HEK293 (cell line): ENCODE measurements around the gene IL25.

Experiments
- CTCF ChIA-PET: fragments of 350-600 bp; formaldehyde crosslinking; extraction: SDS; loops from one replicate; lab custom pipeline; 2021; ENCODE audit warnings: antibody characterized with exemption; lab: Yijun Ruan, JAX
- POLR2A ChIA-PET: fragments of 300-600 bp; formaldehyde crosslinking; extraction: SDS; loops from one replicate; lab custom pipeline; 2020; ENCODE audit warnings: antibody characterized with exemption, inconsistent platforms; lab: Yijun Ruan, JAX
- H3K27ac ChIP-seq: fragments of 200-500 bp; sonication (Bioruptor generic); 2 replicates; pipeline ENCODE4 v1.5.1; 2014; ENCODE audit warnings: low read depth, low read length, control low read depth, inconsistent platforms; ENCODE audit errors: extremely low read depth
- H3K36me3 ChIP-seq, 2 experiments: fragments of 200-500 bp in 1 of 2; sonication (Bioruptor generic) in 1 of 2; 1 replicate in 1 of 2; 2 replicates in 1 of 2; pipeline ENCODE4 v1.5.1; 2014 to 2017; ENCODE audit warnings: inconsistent platforms in 2 of 2, low read length in 2 of 2; ENCODE audit not compliant: control insufficient read depth in 2 of 2, insufficient read depth in 1 of 2
- H3K4me1 ChIP-seq: fragments of 200-500 bp; sonication (Bioruptor generic); 2 replicates; pipeline ENCODE4 v1.5.1; 2014; ENCODE audit warnings: mild to moderate bottlenecking, low read length, inconsistent platforms; ENCODE audit not compliant: control insufficient read depth, insufficient read depth
- H3K4me3 ChIP-seq: 2 replicates; pipeline ENCODE4 v1.5.1; 2011; ENCODE audit warnings: low read depth, mild to moderate bottlenecking, control low read depth, low read length, moderate library complexity
- H3K9me3 ChIP-seq: fragments of 200-500 bp; sonication (Bioruptor generic); 2 replicates; pipeline ENCODE4 v1.5.1; 2014; ENCODE audit warnings: low read depth, low read length, inconsistent platforms; ENCODE audit not compliant: control insufficient read depth, insufficient read depth
- EGR2 ChIP-seq: fragments of 450-650 bp; formaldehyde crosslinking; IDR thresholded peaks from 2 replicates; pipeline ENCODE4 v1.5.1; 2016; ENCODE audit warnings: low read depth, missing biosample characterization, missing genetic modification characterization
- KLF16 ChIP-seq: fragments of 450-650 bp; formaldehyde crosslinking; IDR thresholded peaks from 2 replicates; pipeline ENCODE4 v1.5.1; 2017; ENCODE audit warnings: missing biosample characterization, missing genetic modification characterization
- SP7 ChIP-seq: fragments of 450-650 bp; formaldehyde crosslinking; IDR thresholded peaks from 2 replicates; pipeline ENCODE4 v1.5.1; 2016; ENCODE audit warnings: missing biosample characterization, missing genetic modification characterization
- ZBTB7A ChIP-seq: fragments of 450-650 bp; formaldehyde crosslinking; IDR thresholded peaks from 2 replicates; pipeline ENCODE4 v1.5.1; 2016; ENCODE audit warnings: low read depth, missing biosample characterization, missing genetic modification characterization
- ZBTB8A ChIP-seq: fragments of 450-650 bp; formaldehyde crosslinking; IDR thresholded peaks from 2 replicates; pipeline ENCODE4 v1.5.1; 2016; ENCODE audit warnings: missing biosample characterization, missing genetic modification characterization
- ZNF146 ChIP-seq: fragments of 450-650 bp; formaldehyde crosslinking; IDR thresholded peaks from 2 replicates; pipeline ENCODE4 v1.5.1; 2016; ENCODE audit warnings: missing biosample characterization, missing genetic modification characterization
- ZNF239 ChIP-seq: fragments of 450-650 bp; formaldehyde crosslinking; IDR thresholded peaks from 2 replicates; pipeline ENCODE4 v1.5.1; 2016; ENCODE audit warnings: missing biosample characterization, missing genetic modification characterization
- ZNF354C ChIP-seq: fragments of 450-650 bp; formaldehyde crosslinking; IDR thresholded peaks from 2 replicates; pipeline ENCODE4 v1.5.1; 2016; ENCODE audit warnings: missing biosample characterization, missing genetic modification characterization, low read depth, borderline replicate concordance
- ZNF404 ChIP-seq: fragments of 450-650 bp; formaldehyde crosslinking; IDR thresholded peaks from 2 replicates; pipeline ENCODE4 v1.5.1; 2017; ENCODE audit warnings: missing biosample characterization, missing genetic modification characterization
- ZNF501 ChIP-seq: fragments of 450-650 bp; formaldehyde crosslinking; IDR thresholded peaks from 2 replicates; pipeline ENCODE4 v1.5.1; 2016; ENCODE audit warnings: missing biosample characterization, missing genetic modification characterization
- ZNF664 ChIP-seq: fragments of 450-650 bp; formaldehyde crosslinking; IDR thresholded peaks from 2 replicates; pipeline ENCODE4 v1.5.1; 2016; ENCODE audit warnings: missing biosample characterization, missing genetic modification characterization
- ZNF707 ChIP-seq: fragments of 450-650 bp; formaldehyde crosslinking; IDR thresholded peaks from 2 replicates; pipeline ENCODE4 v1.5.1; 2016; ENCODE audit warnings: missing biosample characterization, missing genetic modification characterization
- ZNF768 ChIP-seq: fragments of 450-650 bp; formaldehyde crosslinking; IDR thresholded peaks from 2 replicates; pipeline ENCODE4 v1.5.1; 2018; ENCODE audit warnings: missing biosample characterization, mild to moderate bottlenecking, missing genetic modification characterization
- ZSCAN23 ChIP-seq: fragments of 450-650 bp; formaldehyde crosslinking; IDR thresholded peaks from 2 replicates; pipeline ENCODE4 v1.5.1; 2016; ENCODE audit warnings: missing biosample characterization, missing genetic modification characterization
- TF ChIP-seq, protein P1 (sequence below): fragments of 450-650 bp; formaldehyde crosslinking; conservative IDR thresholded peaks from 2 replicates; pipeline ENCODE4 v1.5.1; 2016; ENCODE audit warnings: low read depth, missing biosample characterization, missing genetic modification characterization
- TF ChIP-seq, protein P2 (sequence below): fragments of 450-650 bp; formaldehyde crosslinking; IDR thresholded peaks from 2 replicates; pipeline ENCODE4 v1.5.1; 2016; ENCODE audit warnings: missing biosample characterization, missing genetic modification characterization
- TF ChIP-seq, protein P3 (sequence below): fragments of 450-650 bp; formaldehyde crosslinking; IDR thresholded peaks from 2 replicates; pipeline ENCODE4 v1.5.1; 2016; ENCODE audit warnings: missing biosample characterization, missing genetic modification characterization

The IL25 gene

DNA sequence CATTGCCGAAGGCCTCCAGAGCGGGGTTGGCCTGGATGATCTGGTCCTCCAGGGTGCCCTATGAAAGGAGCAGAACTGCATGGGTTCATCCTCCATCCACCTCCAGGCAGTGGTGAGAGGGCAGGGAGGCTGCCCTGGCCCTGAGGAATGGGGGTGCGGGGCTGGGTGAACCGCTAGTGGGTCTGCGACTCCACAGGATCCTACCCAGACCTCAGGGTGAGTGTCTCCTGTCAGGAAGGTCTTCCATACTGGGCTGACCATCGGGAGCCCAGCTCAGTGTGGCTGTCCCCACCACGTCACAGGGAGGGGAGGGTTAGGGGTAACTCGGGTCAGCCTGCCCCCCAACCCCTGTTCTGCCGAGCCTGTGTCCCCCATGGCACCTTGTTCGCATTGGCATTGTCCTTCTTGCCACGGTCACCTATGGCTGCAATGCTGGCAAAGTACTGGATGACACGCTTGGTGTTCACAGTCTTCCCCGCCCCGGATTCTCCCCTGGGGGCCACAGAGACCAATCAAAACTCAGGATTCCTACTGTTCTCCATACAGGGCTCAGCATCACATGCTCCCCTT lies 31.8 kb downstream of the IL25 start:
- H3K9me3 ChIP-seq: no peaks in the 10 kb centered on the region
- CTCF ChIA-PET: no interaction called here
- no peaks in the 10 kb centered on the region for H3K4me1 ChIP-seq
- H3K4me3 ChIP-seq: no peak overlapping the region
- no peak overlapping the region for H3K27ac ChIP-seq
- POLR2A ChIA-PET: no interaction called here
- TF ChIP-seq, protein P1, sequence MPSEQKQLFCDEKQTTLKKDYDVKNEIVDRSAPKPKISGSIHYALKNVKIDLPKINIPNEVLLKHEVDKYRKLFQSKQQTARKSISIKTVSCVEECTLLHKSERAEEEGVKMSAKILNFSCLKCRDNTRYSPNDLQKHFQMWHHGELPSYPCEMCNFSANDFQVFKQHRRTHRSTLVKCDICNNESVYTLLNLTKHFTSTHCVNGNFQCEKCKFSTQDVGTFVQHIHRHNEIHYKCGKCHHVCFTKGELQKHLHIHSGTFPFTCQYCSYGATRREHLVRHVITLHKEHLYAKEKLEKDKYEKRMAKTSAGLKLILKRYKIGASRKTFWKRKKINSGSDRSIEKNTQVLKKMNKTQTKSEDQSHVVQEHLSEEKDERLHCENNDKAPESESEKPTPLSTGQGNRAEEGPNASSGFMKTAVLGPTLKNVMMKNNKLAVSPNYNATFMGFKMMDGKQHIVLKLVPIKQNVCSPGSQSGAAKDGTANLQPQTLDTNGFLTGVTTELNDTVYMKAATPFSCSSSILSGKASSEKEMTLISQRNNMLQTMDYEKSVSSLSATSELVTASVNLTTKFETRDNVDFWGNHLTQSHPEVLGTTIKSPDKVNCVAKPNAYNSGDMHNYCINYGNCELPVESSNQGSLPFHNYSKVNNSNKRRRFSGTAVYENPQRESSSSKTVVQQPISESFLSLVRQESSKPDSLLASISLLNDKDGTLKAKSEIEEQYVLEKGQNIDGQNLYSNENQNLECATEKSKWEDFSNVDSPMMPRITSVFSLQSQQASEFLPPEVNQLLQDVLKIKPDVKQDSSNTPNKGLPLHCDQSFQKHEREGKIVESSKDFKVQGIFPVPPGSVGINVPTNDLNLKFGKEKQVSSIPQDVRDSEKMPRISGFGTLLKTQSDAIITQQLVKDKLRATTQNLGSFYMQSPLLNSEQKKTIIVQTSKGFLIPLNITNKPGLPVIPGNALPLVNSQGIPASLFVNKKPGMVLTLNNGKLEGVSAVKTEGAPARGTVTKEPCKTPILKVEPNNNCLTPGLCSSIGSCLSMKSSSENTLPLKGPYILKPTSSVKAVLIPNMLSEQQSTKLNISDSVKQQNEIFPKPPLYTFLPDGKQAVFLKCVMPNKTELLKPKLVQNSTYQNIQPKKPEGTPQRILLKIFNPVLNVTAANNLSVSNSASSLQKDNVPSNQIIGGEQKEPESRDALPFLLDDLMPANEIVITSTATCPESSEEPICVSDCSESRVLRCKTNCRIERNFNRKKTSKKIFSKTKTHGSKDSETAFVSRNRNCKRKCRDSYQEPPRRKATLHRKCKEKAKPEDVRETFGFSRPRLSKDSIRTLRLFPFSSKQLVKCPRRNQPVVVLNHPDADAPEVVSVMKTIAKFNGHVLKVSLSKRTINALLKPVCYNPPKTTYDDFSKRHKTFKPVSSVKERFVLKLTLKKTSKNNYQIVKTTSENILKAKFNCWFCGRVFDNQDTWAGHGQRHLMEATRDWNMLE (tag by site-specific recombination): no peak
- TF ChIP-seq, protein P2, sequence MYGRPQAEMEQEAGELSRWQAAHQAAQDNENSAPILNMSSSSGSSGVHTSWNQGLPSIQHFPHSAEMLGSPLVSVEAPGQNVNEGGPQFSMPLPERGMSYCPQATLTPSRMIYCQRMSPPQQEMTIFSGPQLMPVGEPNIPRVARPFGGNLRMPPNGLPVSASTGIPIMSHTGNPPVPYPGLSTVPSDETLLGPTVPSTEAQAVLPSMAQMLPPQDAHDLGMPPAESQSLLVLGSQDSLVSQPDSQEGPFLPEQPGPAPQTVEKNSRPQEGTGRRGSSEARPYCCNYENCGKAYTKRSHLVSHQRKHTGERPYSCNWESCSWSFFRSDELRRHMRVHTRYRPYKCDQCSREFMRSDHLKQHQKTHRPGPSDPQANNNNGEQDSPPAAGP (tag by site-specific recombination): no peak
- no peaks in the 10 kb centered on the region for H3K36me3 ChIP-seq

DNA sequence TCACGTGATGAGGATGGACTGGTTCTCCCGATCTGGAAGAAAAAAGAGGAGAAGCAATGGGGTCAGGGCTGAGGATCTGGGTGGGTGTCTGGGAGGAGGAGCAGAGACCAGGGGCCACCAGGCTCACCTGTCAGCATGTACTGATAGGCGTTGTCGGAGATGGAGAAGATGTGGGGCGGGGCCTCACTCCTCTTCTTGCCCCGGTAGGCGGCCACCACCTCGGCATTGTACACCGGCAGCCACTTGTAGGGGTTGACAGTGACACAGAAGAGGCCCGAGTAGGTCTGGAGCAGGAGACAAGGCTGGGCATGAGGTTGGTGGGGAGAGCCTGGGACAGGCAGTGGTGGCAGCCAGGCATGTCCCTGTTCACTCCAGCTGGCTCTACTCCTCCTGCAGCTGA lies 32.5 kb downstream of the IL25 start:
- POLR2A ChIA-PET: no interaction called here
- Histone ChIP-seq H3K9me3 (no peaks in the 10 kb centered on the region), H3K27ac (no peak overlapping the region), H3K4me1 (no peaks in the 10 kb centered on the region), H3K4me3 (no peak overlapping the region), H3K36me3 (no peaks in the 10 kb centered on the region)
- TF ChIP-seq ZBTB8A (tag by site-specific recombination): no peak
- CTCF ChIA-PET: no interaction called here

DNA sequence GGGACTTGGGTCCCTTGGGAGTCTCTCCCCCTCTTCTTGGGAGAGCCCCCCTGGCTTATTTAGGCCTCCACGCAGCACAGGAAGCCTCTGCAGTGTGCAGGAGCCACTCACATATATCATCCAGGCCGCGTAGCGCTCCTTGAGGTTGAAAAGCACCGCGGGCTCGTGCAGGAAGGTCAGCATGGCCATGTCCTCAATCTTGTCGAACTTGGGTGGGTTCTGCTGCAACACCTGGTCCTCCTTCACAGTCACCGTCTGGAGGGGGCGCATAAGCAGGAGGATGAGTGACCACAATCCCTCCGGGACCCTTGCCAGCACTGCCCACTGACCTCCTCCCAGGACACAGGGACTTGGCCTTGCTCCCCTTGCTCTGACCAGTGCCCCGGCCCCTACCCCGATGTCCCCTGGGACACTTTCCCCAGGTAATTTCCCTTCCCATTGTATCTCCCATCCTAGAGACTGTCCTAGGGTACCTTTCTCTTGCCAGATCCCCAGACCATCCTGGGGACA lies 33.0 kb downstream of the IL25 start:
- ChIA-PET CTCF (no interaction called here), POLR2A (no interaction called here)
- Histone ChIP-seq H3K4me3 (no peak overlapping the region), H3K9me3 (no peaks in the 10 kb centered on the region), H3K36me3 (no peaks in the 10 kb centered on the region), H3K27ac (no peak overlapping the region), H3K4me1 (no peaks in the 10 kb centered on the region)
- no peak for TF ChIP-seq ZNF707 (tag by site-specific recombination)
- no peak for TF ChIP-seq ZNF501 (tag by site-specific recombination)
- no peak for TF ChIP-seq ZNF239 (tag by site-specific recombination)
- no peak for TF ChIP-seq KLF16
- no peak for TF ChIP-seq ZNF354C (tag by site-specific recombination)
- no peak for TF ChIP-seq ZBTB7A (tag by site-specific recombination)
- TF ChIP-seq ZSCAN23 (tag by site-specific recombination): no peak
- TF ChIP-seq ZNF664: no peak
- no peak for TF ChIP-seq ZNF146
- no peak for TF ChIP-seq ZNF768 (tag by site-specific recombination)
- TF ChIP-seq, protein P3, sequence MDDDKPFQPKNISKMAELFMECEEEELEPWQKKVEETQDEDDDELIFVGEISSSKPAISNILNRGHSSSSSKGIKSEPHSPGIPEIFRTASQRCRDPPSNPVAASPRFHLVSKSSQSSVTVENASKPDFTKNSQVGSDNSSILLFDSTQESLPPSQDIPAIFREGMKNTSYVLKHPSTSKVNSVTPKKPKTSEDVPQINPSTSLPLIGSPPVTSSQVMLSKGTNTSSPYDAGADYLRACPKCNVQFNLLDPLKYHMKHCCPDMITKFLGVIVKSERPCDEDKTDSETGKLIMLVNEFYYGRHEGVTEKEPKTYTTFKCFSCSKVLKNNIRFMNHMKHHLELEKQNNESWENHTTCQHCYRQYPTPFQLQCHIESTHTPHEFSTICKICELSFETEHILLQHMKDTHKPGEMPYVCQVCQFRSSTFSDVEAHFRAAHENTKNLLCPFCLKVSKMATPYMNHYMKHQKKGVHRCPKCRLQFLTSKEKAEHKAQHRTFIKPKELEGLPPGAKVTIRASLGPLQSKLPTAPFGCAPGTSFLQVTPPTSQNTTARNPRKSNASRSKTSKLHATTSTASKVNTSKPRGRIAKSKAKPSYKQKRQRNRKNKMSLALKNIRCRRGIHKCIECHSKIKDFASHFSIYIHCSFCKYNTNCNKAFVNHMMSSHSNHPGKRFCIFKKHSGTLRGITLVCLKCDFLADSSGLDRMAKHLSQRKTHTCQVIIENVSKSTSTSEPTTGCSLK: no peak
- no peak for TF ChIP-seq ZNF404 (tag by site-specific recombination)
- no peak for TF ChIP-seq SP7 (tag by site-specific recombination)
- no peak for TF ChIP-seq EGR2 (tag by site-specific recombination)
